Bone marrow (tissue), 2 donors: Measurements from ENCODE around the gene KCNJ4.

Experiments used
- DNase-seq, 2 donors: peaks; one replicate each; lab custom pipeline; 2025; lab: John Stamatoyannopoulos, UW

Gene KCNJ4

GRCh38 chr22:38429499-38430068, 25.4 kb downstream of the KCNJ4 start:
- DNase-seq, result no peak

DNA sequence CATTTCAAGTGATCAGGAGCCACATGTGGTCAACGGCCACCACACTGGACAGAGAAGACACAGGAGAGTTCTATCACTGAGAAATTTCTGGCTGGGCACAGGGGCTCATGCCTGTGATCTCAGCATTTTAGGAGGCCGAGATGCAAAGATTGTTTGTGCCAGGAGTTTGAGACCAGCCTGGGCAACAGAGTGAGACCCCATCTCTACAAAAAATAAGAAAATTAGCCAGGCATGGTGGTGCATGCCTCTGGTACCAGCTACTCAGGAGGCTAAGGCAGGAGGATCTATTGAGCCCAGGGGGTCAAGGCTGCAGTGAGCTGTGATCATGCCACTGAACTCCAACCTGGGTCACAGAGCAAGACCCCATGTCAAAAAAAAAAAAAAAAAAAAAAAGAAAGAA, 26.3 kb downstream of the KCNJ4 start:
- DNase-seq, result no peak

DNA sequence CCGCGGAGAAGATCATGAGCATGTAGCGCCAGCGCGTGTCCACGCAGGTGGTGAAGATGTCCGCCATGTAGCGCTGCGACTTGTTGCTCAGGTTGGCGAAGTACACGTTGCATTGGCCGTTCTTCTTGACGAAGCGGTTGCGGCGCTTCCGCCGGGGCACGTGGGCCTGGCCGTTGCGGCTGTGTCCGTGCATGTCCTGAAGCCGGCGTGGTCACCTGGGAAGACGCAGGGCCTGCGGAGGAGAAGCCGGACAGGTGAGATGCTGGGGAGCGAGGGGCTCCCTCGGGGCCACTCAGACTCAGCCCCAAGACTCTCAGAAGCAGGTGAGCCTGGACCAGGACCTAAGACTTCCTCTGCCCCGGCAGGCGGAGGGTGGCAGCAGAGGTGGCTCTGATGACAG, 27.1 kb downstream of the KCNJ4 start:
- DNase-seq, result no peak

DNA sequence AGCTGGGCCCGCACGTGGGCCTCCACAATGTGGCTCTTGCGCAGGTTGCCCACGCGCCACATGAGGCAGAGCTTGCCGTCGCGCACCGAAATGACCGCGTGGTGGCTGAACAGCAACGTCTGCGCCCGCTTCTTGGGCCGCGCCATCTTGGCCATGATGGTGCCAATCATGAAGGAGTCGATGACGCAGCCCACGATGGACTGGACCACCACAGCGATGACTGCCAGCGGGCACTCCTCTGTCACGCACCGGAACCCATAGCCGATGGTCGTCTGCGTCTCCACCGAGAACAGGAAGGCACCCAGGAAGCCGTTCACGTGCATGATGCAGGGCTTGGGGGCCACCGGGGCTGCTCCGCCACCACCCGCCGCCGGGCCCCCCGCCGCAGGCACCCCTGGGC, 27.5 kb downstream of the KCNJ4 start:
- no peak for DNase-seq

DNA sequence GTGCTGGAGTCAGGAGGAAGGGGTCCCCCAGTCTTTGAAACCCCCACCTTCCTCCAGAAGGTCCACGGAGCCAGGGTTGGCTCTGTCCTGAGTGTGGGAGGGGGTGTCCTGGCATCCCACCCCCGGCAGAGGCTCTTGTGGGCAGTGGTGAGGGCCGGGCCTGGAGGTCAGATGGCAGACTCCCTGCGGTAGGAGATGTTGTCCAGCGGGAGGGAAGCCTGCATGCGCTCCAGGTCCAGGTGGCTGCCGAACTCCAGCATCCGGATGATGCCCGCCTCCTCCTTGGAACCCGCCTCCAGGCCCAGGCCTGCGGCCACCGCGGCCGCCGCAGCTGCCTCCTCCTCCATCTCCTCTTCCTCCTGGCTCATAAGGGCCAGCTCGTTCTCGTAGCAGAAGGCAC, 28.4 kb downstream of the KCNJ4 start:
- no peak for DNase-seq

DNA sequence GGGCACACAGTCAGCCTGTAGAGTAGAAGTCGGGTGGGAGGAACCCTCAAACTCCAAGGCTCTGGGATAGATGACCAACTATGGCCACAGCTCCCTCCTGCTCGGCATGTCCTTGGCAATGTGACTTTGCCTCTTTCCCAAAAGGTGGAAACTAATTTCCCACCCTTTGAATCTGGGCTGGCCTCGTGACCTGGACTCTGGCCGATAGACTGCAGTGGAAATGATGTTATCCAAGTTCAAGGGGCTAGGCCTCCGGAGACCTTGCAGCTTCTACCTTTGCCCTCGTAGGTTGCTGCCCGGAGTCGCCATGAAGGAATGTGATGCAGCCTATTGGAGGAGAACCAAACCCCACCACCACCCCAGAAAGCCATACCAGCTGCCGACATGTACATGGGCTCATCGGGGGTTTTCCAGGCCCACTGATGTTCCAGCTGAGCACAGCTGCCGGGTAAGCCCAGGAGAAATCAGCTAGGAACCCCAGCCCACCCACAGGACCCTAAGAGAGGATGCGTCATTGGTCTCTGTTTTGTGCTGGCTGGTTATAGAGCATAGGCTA, 30.4 kb downstream of the KCNJ4 start:
- no peak for DNase-seq

- DNase-seq, result no peak
Observed at GRCh38 chr22:38423512-38424503, 31.2 kb downstream of the KCNJ4 start.

GRCh38 chr22:38422611-38423511, 32.1 kb downstream of the KCNJ4 start:
- no peak for DNase-seq

- no peak for DNase-seq
Observed at GRCh38 chr22:38420734-38421133, 34.3 kb downstream of the KCNJ4 start.

- DNase-seq, result no peak
Observed at GRCh38 chr22:38419858-38420160, 35.2 kb downstream of the KCNJ4 start.

DNA sequence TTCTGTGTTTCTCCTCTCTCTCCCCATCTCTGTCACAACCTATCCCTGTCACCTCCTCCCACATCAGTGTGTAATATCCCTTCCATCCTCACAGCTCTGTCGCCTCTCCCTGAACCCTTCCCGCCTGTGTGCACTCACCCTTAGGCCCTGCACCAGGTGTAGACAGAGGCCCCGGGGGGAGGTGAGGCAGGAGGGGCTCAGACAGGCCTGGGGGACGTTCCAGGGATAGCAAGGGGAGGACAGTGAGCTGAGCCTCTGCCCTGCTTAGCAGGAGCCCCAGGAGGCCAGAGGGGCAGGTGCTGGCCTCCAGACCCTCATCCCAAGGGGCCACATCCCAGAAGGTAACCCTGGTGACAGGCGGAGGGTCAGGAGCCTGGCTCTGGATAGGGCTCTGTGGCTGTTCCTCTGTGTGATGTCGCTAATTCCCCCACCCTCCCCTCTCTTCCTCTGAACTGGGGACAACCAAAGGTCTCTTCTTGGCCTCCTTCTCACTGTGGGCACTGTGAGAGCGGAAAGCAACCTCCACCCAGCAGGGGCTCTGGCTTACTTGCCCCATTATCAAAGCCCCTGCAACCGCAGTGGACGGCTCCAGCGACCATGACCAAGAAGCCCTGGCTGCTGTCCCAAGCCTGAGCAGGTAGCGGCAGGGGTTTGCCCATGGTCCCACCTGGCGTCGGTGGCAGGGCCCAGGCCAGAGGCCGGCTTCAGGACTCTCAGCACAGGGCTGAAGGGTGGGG, 35.7 kb downstream of the KCNJ4 start:
- no peak for DNase-seq

DNA sequence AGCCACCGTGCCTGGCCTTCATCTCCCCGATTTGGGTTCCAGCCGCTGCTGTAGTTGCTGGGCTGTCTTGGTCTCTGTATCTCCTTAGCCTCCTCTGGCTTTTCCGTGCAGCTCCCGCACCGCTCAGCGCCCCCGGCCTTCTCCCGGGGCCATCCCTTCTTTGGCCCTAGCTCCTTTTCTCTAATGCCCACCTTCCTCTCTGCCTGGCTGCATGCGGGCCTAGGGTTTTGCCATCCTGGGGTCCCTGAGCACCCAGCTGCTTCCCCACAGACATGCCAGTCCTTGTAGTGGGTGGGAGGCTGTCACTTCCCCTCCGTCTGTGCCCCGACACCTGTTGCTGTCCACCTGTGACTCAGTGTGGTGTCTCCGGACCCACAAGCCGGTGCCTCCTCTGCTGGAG, 36.4 kb downstream of the KCNJ4 start:
- DNase-seq, result no peak

- no peak for DNase-seq
Observed at GRCh38 chr22:38417252-38418060, 37.5 kb downstream of the KCNJ4 start.

GRCh38 chr22:38416621-38417251, 38.3 kb downstream of the KCNJ4 start:
- DNase-seq, result no peak

GRCh38 chr22:38415561-38416321, 39.3 kb downstream of the KCNJ4 start:
- DNase-seq, result no peak

DNA sequence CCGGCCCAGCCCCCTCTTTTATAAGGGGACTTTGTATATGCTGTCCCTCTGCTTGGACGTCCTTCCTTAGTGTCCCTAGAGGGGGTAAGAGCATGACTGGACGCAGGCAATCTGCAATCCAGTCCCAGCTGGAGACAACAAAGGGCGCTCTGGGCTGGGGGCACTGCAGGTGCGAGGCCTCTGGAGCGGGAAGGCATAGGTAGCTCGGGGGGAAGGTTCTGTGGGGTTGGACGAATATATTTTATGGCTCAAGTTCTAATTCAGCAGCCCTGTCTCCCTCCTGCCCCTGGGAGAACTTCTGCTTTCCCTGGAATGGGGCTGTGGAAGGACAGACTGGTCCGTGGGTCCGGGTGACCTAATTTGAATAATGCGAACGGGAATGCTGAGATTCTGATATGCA, 40.0 kb downstream of the KCNJ4 start:
- DNase-seq, result no peak

DNA sequence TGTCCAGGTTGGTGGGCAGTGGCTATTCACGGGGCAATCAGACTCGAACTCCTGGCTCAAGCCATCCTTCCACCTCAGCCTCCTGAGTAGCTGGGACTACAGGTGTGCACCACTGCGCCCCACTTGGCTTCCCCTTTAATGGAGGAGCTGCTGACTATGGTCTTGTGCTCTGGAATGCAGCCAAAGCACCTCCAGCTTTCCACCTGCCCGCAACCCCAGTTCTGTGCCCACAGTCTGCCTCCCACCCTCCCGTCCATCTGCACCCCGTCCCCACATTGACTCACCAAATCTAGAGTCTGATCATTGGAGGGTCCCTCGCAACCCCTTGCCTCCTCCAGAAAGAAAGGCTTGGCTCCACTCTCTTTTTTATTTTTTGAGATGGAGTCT, 41.0 kb downstream of the KCNJ4 start:
- no peak for DNase-seq

DNA sequence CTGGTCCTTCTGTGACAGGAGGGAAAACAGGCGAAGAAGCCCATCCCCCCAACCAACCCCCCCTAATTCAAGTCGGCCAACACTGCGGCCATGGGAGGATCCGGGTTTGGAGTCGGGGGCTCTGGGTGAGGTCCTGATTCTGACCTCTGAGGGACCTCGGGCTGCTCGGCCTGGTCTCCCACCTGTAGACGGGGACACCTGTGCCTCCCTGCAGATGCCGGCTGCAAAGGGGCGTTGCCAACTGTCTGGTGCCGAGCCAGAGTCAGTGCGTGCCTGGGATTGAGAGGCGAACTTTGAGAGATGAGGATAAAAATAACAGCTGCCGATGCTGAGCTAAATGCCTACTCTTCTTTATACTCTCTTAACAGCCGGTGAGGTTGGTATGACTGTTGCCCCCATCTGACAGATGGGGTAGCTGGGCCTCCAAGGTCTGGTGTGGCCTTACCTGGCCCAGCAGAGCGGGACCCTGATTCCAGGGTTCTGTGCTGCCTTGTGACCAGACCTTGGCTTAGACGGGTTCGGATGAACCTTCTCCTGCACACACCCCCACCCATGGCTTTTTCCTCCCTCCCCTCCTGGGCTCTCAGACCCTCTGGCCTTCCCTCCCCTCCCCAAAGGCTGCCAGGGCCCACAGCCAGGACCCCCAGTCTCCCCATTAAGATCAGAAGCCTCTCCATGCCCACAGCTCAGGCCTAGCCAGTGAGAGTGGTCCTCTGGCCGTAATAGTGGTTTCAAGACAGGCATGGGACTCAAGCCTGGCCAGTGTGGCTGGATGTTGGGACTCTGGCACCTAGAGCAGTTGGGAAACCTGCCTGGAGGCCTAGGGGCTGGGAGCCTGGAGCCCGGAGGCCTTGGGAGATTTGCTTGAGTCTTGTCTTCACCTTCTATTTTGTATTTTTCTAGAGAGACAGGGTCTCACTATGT, 41.7 kb downstream of the KCNJ4 start:
- DNase-seq, result no peak
